BE2C (cell line): ENCODE results near the gene TTC9B.

Source experiments
- DNase-seq: peaks from one replicate; pipeline ENCODE4 v3.0.0-alpha.2; 2020
- H3K27me3 ChIP-seq: fragments of 250-450 bp; sonication (Bioruptor Pico); 2 replicates; pipeline ENCODE4 v1.5.1; 2020; ENCODE audit warnings: mild to moderate bottlenecking
- H3K36me3 ChIP-seq: fragments of 250-450 bp; sonication (Bioruptor Pico); 2 replicates; pipeline ENCODE4 v1.5.1; 2020; ENCODE audit warnings: mild to moderate bottlenecking
- H3K4me1 ChIP-seq: fragments of 250-450 bp; sonication (Bioruptor Pico); 2 replicates; pipeline ENCODE4 v1.5.1; 2020
- H3K4me3 ChIP-seq: 2 replicates; pipeline ENCODE4 v1.5.1; 2011; ENCODE audit warnings: low read depth, low read length
- H3K9me3 ChIP-seq: fragments of 250-450 bp; sonication (Bioruptor Pico); 2 replicates; pipeline ENCODE4 v1.5.1; 2020
- TF ChIP-seq, protein P1 (sequence below): IDR thresholded peaks from 2 replicates; pipeline ENCODE4 v1.5.1; 2012; ENCODE audit warnings: mild to moderate bottlenecking, low read depth, low read length

The TTC9B gene

DNA sequence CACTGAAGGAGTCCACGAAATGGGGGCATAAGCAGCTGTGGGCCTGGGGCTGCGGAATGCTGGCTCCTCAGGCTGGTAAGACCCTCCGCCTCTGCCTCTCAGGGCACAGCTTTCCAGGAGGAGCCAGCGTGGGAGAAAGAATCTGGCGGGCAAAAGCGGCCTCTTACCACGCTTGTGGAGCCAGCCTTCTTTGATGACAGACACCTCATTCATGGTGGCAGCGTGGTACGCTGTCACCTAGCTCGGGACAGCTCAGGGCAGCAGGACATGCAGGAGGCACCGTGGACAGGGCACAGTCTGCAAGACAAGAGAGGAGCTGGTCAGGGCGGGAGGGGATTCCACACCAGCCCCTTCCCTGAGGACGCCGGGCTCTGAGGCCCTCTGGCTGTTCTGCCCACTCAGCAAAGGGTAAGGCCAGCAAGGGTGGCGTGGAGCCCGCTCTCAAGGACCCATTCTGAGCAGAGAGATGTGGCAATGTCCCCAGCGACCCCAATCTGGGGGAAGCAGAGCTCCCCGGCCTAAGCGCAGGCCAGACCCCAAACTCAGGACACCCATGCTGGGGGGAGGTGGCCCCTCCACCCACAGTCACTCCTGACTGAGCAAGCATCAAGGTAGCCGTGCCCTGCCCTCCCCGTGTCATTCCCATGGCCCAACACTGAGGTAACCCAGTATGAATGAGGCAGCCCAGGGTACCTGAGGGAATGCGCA lies 47.0 kb upstream of the TTC9B start:
- H3K4me3 ChIP-seq: no peak overlapping the region
- DNase-seq: no peak
- peaks cover 24% of the 10 kb centered on the region for H3K36me3 ChIP-seq
- H3K27me3 ChIP-seq: no peaks in the 10 kb centered on the region
- no peaks in the 10 kb centered on the region; the same call in 1 of the 2 replicates for H3K4me1 ChIP-seq
- no peaks in the 10 kb centered on the region for H3K9me3 ChIP-seq
- TF ChIP-seq, protein P1, sequence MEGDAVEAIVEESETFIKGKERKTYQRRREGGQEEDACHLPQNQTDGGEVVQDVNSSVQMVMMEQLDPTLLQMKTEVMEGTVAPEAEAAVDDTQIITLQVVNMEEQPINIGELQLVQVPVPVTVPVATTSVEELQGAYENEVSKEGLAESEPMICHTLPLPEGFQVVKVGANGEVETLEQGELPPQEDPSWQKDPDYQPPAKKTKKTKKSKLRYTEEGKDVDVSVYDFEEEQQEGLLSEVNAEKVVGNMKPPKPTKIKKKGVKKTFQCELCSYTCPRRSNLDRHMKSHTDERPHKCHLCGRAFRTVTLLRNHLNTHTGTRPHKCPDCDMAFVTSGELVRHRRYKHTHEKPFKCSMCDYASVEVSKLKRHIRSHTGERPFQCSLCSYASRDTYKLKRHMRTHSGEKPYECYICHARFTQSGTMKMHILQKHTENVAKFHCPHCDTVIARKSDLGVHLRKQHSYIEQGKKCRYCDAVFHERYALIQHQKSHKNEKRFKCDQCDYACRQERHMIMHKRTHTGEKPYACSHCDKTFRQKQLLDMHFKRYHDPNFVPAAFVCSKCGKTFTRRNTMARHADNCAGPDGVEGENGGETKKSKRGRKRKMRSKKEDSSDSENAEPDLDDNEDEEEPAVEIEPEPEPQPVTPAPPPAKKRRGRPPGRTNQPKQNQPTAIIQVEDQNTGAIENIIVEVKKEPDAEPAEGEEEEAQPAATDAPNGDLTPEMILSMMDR: no peak

DNA sequence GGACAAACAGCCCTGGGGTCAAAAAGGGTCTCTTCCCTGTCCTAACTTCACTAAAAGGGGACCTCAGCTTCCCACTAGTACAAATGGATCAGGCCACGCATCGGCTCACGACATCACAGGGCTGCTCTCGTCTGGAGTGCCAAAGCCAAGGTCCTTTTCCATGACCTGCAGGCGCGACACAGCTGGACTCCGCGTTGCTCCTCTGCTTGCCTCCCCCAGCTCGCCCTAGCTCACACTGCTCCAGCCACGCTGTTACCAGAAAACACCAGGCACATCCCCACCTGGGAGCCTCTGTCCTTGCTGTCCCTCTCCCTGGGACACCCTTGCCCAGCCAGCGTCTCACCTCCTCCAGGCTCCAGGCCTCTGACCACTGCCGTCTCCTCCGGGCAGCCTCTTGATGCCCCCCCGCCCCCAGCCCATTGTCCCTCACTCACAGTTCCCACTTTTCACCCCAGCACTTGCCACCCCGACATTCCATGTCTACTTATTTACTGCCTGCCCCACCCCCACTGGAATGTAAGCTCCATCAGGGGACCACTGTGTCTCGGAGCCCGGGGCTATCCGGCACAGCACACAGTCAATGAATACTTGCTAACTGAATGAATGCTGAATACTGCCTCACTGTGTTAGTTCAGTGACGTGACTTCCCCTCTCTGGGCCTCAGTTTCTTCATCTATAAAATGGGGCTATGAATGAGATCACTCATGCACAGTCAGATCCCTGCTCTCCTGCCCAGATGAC lies 46.3 kb upstream of the TTC9B start:
- Histone ChIP-seq H3K4me1 (no peaks in the 10 kb centered on the region; the same call in 1 of the 2 replicates), H3K9me3 (no peaks in the 10 kb centered on the region), H3K36me3 (peaks cover 24% of the 10 kb centered on the region), H3K4me3 (no peak overlapping the region), H3K27me3 (no peaks in the 10 kb centered on the region)
- DNase-seq: no peak
- TF ChIP-seq, protein P1: no peak

DNA sequence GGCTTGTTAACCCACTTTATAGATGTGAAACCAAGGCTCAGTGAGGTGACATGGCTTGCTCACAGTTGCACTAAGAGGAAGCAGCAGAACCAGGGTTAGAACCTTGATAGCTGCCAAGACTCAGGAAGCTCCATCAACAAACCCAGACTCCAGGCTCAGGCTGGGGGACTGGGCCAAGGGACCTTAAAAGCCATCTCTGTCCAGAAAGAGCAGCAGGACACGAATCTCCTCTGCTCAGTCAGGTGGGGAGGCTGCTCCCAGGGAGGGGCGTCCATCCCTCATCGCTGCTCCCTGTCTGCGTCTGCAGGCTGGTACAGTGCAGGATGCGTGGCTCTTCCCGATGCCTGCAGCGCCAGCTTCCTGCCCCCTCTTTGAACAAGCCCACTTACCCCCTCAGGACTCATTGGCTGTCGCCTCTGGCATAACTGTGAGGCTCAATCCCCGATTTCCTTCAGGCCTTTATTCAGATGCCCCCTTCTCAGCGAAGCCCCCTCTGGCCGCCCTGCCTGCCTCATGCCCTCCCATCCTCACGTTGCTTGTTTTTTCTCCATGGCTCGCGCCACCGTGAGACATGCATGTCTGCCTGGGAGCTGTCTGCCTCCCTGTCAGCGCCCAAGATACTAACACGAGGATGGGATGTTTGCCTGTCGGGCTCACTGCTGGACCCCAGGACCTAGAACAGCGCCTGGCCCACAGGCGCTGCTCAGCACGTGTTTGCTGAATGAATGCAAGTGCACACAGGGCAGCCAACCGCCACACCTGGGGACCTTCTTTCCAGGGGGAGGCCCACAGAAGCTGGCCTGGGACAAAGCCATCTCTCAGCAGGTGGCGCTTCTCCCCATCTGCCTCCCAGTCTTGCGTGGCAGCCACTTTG lies 45.5 kb upstream of the TTC9B start:
- no peak for DNase-seq
- H3K9me3 ChIP-seq: no peaks in the 10 kb centered on the region
- H3K27me3 ChIP-seq: no peaks in the 10 kb centered on the region
- no peak overlapping the region for H3K4me3 ChIP-seq
- H3K4me1 ChIP-seq: no peaks in the 10 kb centered on the region; the same call in 1 of the 2 replicates
- H3K36me3 ChIP-seq: peaks cover 24% of the 10 kb centered on the region
- TF ChIP-seq, protein P1: no peak

DNA sequence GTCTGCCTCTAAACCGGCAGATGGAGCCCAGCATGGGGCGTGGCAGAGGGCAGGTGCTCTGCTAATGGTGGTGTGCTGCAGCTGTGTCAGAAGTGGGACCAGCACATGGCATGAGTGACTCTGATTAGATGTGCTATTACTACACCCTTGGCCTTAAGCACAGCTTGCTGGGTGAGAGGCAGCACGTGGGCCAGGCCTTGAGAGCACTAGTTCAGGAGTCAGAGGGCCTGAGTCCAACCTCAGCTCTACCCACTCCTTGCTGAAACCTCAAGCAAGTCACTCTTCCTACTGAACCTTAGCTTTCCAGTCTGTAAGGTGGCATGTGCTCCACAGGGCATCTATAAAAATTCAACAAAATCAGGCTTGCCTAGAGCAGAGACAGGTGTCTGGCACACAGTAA lies 44.2 kb upstream of the TTC9B start:
- DNase-seq: no peak
- TF ChIP-seq, protein P1: no peak

DNA sequence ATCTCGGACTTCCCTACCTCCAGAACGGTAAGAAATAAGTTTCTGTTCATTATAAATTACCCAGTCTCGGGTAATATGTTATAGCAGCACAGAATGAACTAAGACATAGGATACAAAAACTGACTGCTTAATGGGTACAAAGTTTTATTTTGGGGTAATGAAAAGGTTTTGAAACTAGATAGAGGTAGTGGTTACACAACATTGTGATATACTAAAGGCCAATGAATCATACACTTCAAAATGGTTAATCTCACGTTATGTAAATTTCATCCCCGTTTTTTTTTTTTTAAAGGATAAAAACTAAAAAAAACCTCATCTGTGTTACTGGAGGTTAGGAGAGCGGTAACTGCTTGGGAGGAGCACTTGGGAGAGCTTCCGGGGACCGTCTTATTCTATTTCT lies 43.4 kb upstream of the TTC9B start:
- peaks cover 24% of the 10 kb centered on the region for H3K36me3 ChIP-seq
- no peak overlapping the region for H3K4me3 ChIP-seq
- H3K4me1 ChIP-seq: no peaks in the 10 kb centered on the region; the same call in 1 of the 2 replicates
- H3K27me3 ChIP-seq: no peaks in the 10 kb centered on the region
- TF ChIP-seq, protein P1: no peak
- H3K9me3 ChIP-seq: no peaks in the 10 kb centered on the region
- DNase-seq: no peak

More for the DNA sequence above, 44.2 kb upstream of the TTC9B start:
- Histone ChIP-seq H3K4me1 (no peaks in the 10 kb centered on the region; the same call in 1 of the 2 replicates), H3K36me3 (peaks cover 24% of the 10 kb centered on the region), H3K27me3 (no peaks in the 10 kb centered on the region), H3K9me3 (no peaks in the 10 kb centered on the region), H3K4me3 (no peak overlapping the region)
